ENCODE data around the gene EPB41L4A.

DNA sequence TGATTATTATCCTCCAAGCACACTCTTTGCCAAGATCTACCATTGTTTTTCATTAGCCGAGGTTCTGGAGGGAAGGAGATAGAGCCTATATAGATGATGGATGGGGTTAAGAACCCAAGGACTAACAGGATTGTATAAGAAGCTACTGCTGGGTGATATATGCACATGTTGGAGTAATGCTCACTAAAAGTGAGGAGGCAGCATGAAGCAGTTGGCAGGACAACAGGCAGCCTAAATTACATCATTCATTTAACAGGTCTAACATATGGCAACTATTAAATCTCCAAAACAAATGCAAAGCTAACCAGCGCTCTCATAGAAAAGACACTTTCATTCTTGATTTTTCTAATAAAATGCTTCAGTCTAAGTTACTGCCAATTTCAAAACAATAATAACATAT is 293.2 kb downstream of the EPB41L4A start:
- TF ChIP-seq, protein P1, sequence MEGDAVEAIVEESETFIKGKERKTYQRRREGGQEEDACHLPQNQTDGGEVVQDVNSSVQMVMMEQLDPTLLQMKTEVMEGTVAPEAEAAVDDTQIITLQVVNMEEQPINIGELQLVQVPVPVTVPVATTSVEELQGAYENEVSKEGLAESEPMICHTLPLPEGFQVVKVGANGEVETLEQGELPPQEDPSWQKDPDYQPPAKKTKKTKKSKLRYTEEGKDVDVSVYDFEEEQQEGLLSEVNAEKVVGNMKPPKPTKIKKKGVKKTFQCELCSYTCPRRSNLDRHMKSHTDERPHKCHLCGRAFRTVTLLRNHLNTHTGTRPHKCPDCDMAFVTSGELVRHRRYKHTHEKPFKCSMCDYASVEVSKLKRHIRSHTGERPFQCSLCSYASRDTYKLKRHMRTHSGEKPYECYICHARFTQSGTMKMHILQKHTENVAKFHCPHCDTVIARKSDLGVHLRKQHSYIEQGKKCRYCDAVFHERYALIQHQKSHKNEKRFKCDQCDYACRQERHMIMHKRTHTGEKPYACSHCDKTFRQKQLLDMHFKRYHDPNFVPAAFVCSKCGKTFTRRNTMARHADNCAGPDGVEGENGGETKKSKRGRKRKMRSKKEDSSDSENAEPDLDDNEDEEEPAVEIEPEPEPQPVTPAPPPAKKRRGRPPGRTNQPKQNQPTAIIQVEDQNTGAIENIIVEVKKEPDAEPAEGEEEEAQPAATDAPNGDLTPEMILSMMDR (IDR thresholded peaks at IDR 0.05; ENCODE audit: low read length): no peak
- no peak for TF ChIP-seq EZH2phosphoT487 (IDR thresholded peaks at IDR 0.05; ENCODE audit: low read length)
